ENCODE results near the gene LMX1A.
A peak's percentile ranks its signal among the peaks of the same experiment; 100 is the strongest.

LMX1A gene

GRCh38 chr1:165395901-165396300 is 39.4 kb upstream of the LMX1A start:
- Histone ChIP-seq H3K36me3 (ENCODE audit: control insufficient read depth in 2 of 2, insufficient read depth in 1 of 2, low read length in 2 of 2) (no peaks in the 10 kb centered on the region), H3K9me3 (ENCODE audit: control insufficient read depth, insufficient read depth, low read depth, low read length) (no peaks in the 10 kb centered on the region), H3K27ac (ENCODE audit: extremely low read depth, low read depth, low read length) (no peak overlapping the region), H3K4me1 (ENCODE audit: control insufficient read depth, insufficient read depth, low read length) (no peaks in the 10 kb centered on the region), H3K4me3 (ENCODE audit: low read depth, low read length) (no peak overlapping the region)
- CTCF ChIA-PET, result interaction anchor here (0.6 to 6.2 kb wide), 5 partner anchors 8 to 206 kb away, joined by 3 to 108 read pairs (median 11); no protein-coding TSS in a partner anchor
- POLR2A ChIA-PET, result no interaction called here
- TF ChIP-seq ZNF266 (tag by site-specific recombination; IDR thresholded peaks at IDR 0.05; ENCODE audit: low read depth), result no peak
- no peak for TF ChIP-seq REPIN1 (tag by site-specific recombination; IDR thresholded peaks at IDR 0.05; ENCODE audit: low read depth)
- TF ChIP-seq, protein P1, sequence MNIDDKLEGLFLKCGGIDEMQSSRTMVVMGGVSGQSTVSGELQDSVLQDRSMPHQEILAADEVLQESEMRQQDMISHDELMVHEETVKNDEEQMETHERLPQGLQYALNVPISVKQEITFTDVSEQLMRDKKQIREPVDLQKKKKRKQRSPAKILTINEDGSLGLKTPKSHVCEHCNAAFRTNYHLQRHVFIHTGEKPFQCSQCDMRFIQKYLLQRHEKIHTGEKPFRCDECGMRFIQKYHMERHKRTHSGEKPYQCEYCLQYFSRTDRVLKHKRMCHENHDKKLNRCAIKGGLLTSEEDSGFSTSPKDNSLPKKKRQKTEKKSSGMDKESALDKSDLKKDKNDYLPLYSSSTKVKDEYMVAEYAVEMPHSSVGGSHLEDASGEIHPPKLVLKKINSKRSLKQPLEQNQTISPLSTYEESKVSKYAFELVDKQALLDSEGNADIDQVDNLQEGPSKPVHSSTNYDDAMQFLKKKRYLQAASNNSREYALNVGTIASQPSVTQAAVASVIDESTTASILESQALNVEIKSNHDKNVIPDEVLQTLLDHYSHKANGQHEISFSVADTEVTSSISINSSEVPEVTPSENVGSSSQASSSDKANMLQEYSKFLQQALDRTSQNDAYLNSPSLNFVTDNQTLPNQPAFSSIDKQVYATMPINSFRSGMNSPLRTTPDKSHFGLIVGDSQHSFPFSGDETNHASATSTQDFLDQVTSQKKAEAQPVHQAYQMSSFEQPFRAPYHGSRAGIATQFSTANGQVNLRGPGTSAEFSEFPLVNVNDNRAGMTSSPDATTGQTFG (tag by site-specific recombination; IDR thresholded peaks at IDR 0.05; ENCODE audit: borderline replicate concordance), result no peak
- TF ChIP-seq ZNF366 (tag by site-specific recombination; conservative IDR thresholded peaks at IDR 0.05), result no peak
- no peak for TF ChIP-seq ZNF558 (tag by site-specific recombination; IDR thresholded peaks at IDR 0.05)
- peak; percentile 86 for TF ChIP-seq SCRT2 (tag by site-specific recombination; IDR thresholded peaks at IDR 0.05)
- TF ChIP-seq ZNF239 (tag by site-specific recombination; IDR thresholded peaks at IDR 0.05), result no peak
- TF ChIP-seq SCRT1 (tag by site-specific recombination; IDR thresholded peaks at IDR 0.05; ENCODE audit: borderline replicate concordance), result peak; percentile 75
- TF ChIP-seq, protein P2, sequence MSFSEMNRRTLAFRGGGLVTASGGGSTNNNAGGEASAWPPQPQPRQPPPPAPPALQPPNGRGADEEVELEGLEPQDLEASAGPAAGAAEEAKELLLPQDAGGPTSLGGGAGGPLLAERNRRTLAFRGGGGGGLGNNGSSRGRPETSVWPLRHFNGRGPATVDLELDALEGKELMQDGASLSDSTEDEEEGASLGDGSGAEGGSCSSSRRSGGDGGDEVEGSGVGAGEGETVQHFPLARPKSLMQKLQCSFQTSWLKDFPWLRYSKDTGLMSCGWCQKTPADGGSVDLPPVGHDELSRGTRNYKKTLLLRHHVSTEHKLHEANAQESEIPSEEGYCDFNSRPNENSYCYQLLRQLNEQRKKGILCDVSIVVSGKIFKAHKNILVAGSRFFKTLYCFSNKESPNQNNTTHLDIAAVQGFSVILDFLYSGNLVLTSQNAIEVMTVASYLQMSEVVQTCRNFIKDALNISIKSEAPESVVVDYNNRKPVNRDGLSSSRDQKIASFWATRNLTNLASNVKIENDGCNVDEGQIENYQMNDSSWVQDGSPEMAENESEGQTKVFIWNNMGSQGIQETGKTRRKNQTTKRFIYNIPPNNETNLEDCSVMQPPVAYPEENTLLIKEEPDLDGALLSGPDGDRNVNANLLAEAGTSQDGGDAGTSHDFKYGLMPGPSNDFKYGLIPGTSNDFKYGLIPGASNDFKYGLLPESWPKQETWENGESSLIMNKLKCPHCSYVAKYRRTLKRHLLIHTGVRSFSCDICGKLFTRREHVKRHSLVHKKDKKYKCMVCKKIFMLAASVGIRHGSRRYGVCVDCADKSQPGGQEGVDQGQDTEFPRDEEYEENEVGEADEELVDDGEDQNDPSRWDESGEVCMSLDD (tag by site-specific recombination; IDR thresholded peaks at IDR 0.05), result no peak
- TF ChIP-seq ZNF24 (tag by site-specific recombination; IDR thresholded peaks at IDR 0.05), result no peak

- Histone ChIP-seq H3K36me3 (ENCODE audit: control insufficient read depth in 2 of 2, insufficient read depth in 1 of 2, low read length in 2 of 2) (no peaks in the 10 kb centered on the region), H3K4me3 (ENCODE audit: low read depth, low read length) (no peak overlapping the region), H3K27ac (ENCODE audit: extremely low read depth, low read depth, low read length) (no peak overlapping the region), H3K4me1 (ENCODE audit: control insufficient read depth, insufficient read depth, low read length) (no peaks in the 10 kb centered on the region), H3K9me3 (ENCODE audit: control insufficient read depth, insufficient read depth, low read depth, low read length) (no peaks in the 10 kb centered on the region)
- POLR2A ChIA-PET, result no interaction called here
- CTCF ChIA-PET, result interaction anchor here (0.6 to 6.2 kb wide), 6 partner anchors 8 to 198 kb away, joined by 3 to 108 read pairs (median 7); no protein-coding TSS in a partner anchor
- TF ChIP-seq, protein P3, sequence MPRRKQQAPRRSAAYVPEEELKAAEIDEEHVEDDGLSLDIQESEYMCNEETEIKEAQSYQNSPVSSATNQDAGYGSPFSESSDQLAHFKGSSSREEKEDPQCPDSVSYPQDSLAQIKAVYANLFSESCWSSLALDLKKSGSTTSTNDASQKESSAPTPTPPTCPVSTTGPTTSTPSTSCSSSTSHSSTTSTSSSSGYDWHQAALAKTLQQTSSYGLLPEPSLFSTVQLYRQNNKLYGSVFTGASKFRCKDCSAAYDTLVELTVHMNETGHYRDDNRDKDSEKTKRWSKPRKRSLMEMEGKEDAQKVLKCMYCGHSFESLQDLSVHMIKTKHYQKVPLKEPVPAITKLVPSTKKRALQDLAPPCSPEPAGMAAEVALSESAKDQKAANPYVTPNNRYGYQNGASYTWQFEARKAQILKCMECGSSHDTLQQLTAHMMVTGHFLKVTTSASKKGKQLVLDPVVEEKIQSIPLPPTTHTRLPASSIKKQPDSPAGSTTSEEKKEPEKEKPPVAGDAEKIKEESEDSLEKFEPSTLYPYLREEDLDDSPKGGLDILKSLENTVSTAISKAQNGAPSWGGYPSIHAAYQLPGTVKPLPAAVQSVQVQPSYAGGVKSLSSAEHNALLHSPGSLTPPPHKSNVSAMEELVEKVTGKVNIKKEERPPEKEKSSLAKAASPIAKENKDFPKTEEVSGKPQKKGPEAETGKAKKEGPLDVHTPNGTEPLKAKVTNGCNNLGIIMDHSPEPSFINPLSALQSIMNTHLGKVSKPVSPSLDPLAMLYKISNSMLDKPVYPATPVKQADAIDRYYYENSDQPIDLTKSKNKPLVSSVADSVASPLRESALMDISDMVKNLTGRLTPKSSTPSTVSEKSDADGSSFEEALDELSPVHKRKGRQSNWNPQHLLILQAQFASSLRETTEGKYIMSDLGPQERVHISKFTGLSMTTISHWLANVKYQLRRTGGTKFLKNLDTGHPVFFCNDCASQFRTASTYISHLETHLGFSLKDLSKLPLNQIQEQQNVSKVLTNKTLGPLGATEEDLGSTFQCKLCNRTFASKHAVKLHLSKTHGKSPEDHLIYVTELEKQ (tag by site-specific recombination; IDR thresholded peaks at IDR 0.05; ENCODE audit: borderline replicate concordance), result no peak
- TF ChIP-seq, protein P4, sequence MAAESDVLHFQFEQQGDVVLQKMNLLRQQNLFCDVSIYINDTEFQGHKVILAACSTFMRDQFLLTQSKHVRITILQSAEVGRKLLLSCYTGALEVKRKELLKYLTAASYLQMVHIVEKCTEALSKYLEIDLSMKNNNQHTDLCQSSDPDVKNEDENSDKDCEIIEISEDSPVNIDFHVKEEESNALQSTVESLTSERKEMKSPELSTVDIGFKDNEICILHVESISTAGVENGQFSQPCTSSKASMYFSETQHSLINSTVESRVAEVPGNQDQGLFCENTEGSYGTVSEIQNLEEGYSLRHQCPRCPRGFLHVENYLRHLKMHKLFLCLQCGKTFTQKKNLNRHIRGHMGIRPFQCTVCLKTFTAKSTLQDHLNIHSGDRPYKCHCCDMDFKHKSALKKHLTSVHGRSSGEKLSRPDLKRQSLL (tag by site-specific recombination; IDR thresholded peaks at IDR 0.05), result no peak
- TF ChIP-seq KLF1 (tag by site-specific recombination; IDR thresholded peaks at IDR 0.05) (no peak), HOXD13 (CRISPR knock-in tag; IDR thresholded peaks at IDR 0.05; ENCODE audit: borderline replicate concordance) (no peak), ZBTB20 (tag by site-specific recombination; IDR thresholded peaks at IDR 0.05) (no peak), ZNF549 (tag by site-specific recombination; IDR thresholded peaks at IDR 0.05) (no peak), ZNF548 (tag by site-specific recombination; IDR thresholded peaks at IDR 0.05) (no peak), ZNF174 (tag by site-specific recombination; IDR thresholded peaks at IDR 0.05) (no peak), ZNF341 (tag by site-specific recombination; IDR thresholded peaks at IDR 0.05; ENCODE audit: low read depth) (0 out of 2 replicates have a peak, but pooled peaks have one; percentile 33)
- TF ChIP-seq, protein P5, sequence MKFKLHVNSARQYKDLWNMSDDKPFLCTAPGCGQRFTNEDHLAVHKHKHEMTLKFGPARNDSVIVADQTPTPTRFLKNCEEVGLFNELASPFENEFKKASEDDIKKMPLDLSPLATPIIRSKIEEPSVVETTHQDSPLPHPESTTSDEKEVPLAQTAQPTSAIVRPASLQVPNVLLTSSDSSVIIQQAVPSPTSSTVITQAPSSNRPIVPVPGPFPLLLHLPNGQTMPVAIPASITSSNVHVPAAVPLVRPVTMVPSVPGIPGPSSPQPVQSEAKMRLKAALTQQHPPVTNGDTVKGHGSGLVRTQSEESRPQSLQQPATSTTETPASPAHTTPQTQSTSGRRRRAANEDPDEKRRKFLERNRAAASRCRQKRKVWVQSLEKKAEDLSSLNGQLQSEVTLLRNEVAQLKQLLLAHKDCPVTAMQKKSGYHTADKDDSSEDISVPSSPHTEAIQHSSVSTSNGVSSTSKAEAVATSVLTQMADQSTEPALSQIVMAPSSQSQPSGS (tag by site-specific recombination; IDR thresholded peaks at IDR 0.05; ENCODE audit: low read depth), result no peak
Observed at GRCh38 chr1:165395478-165395877, 39.0 kb upstream of the LMX1A start.

Measured in HEK293 (cell line).